ENCODE data around the gene NR5A2.

The NR5A2 gene

GRCh38 chr1:200041337-200042118 is 14.0 kb downstream of the NR5A2 start:
- H2AFZ ChIP-seq (ENCODE audit: low read depth), result no peak overlapping the region
- no peak overlapping the region for H3K4me2 ChIP-seq
- H3K27me3 ChIP-seq (ENCODE audit: insufficient read depth, low read depth), result peaks cover 18% of the 10 kb centered on the region
- H4K20me1 ChIP-seq (ENCODE audit: insufficient read depth), result no peaks in the 10 kb centered on the region
- no peaks in the 10 kb centered on the region for H3K79me2 ChIP-seq (ENCODE audit: insufficient read depth, low read depth)
- no peak for TF ChIP-seq CTCF (conservative IDR thresholded peaks at IDR 0.05; ENCODE audit: low read depth, low read length)
- H3K4me1 ChIP-seq (ENCODE audit: low read depth, poor library complexity, severe bottlenecking), result peaks cover 5% of the 10 kb centered on the region
- H3K9ac ChIP-seq, result no peak overlapping the region
- H3K27ac ChIP-seq, result no peak overlapping the region
- H3K36me3 ChIP-seq (ENCODE audit: insufficient read depth), result no peaks in the 10 kb centered on the region
- no peak overlapping the region for H3K4me3 ChIP-seq (IDR thresholded peaks at IDR 0.05; ENCODE audit: insufficient read depth, low read depth, low read length)

GRCh38 chr1:200042119-200042551 is 14.6 kb downstream of the NR5A2 start:
- Histone ChIP-seq H2AFZ (ENCODE audit: low read depth) (no peak overlapping the region), H3K27ac (no peak overlapping the region), H3K4me1 (ENCODE audit: low read depth, poor library complexity, severe bottlenecking) (peaks cover 5% of the 10 kb centered on the region), H3K36me3 (ENCODE audit: insufficient read depth) (no peaks in the 10 kb centered on the region), H3K4me2 (no peak overlapping the region), H3K27me3 (ENCODE audit: insufficient read depth, low read depth) (peaks cover 18% of the 10 kb centered on the region), H3K4me3 (IDR thresholded peaks at IDR 0.05; ENCODE audit: insufficient read depth, low read depth, low read length) (no peak overlapping the region), H3K9ac (no peak overlapping the region), H3K79me2 (ENCODE audit: insufficient read depth, low read depth) (no peaks in the 10 kb centered on the region), H4K20me1 (ENCODE audit: insufficient read depth) (no peaks in the 10 kb centered on the region)
- TF ChIP-seq CTCF (conservative IDR thresholded peaks at IDR 0.05; ENCODE audit: low read depth, low read length), result no peak

GRCh38 chr1:200042552-200043335 is 15.2 kb downstream of the NR5A2 start:
- Histone ChIP-seq H3K27me3 (ENCODE audit: insufficient read depth, low read depth) (peaks cover 18% of the 10 kb centered on the region), H3K36me3 (ENCODE audit: insufficient read depth) (no peaks in the 10 kb centered on the region), H3K27ac (no peak overlapping the region), H3K79me2 (ENCODE audit: insufficient read depth, low read depth) (no peaks in the 10 kb centered on the region), H4K20me1 (ENCODE audit: insufficient read depth) (no peaks in the 10 kb centered on the region), H3K4me2 (no peak overlapping the region), H3K9ac (no peak overlapping the region), H2AFZ (ENCODE audit: low read depth) (no peak overlapping the region), H3K4me3 (IDR thresholded peaks at IDR 0.05; ENCODE audit: insufficient read depth, low read depth, low read length) (no peak overlapping the region), H3K4me1 (ENCODE audit: low read depth, poor library complexity, severe bottlenecking) (peaks cover 5% of the 10 kb centered on the region)
- no peak for TF ChIP-seq CTCF (conservative IDR thresholded peaks at IDR 0.05; ENCODE audit: low read depth, low read length)

GRCh38 chr1:200043336-200043668 is 15.8 kb downstream of the NR5A2 start:
- Histone ChIP-seq H3K79me2 (ENCODE audit: insufficient read depth, low read depth) (no peaks in the 10 kb centered on the region), H4K20me1 (ENCODE audit: insufficient read depth) (no peaks in the 10 kb centered on the region), H3K36me3 (ENCODE audit: insufficient read depth) (no peaks in the 10 kb centered on the region), H3K4me3 (IDR thresholded peaks at IDR 0.05; ENCODE audit: insufficient read depth, low read depth, low read length) (no peak overlapping the region), H3K27ac (no peak overlapping the region), H2AFZ (ENCODE audit: low read depth) (no peak overlapping the region), H3K4me1 (ENCODE audit: low read depth, poor library complexity, severe bottlenecking) (peaks cover 5% of the 10 kb centered on the region), H3K27me3 (ENCODE audit: insufficient read depth, low read depth) (peaks cover 18% of the 10 kb centered on the region), H3K4me2 (no peak overlapping the region), H3K9ac (no peak overlapping the region)
- TF ChIP-seq CTCF (conservative IDR thresholded peaks at IDR 0.05; ENCODE audit: low read depth, low read length), result no peak

Data from KMS-11 (cell line).